Breast epithelium (tissue), 4 donors: Measurements from ENCODE around the gene RELT. TPM values are rescaled to one million over a fixed set of nuclear protein-coding genes. Genes with fewer than 3 reads are reported as not detected.

Experiments used
- DNase-seq, 2 donors: peaks; one replicate each; pipeline ENCODE4 v3.0.0-alpha.2; 2019; ENCODE audit warnings: low spot score in 2 of 2
- H3K27ac ChIP-seq, 2 donors: fragments of 200-600 bp; sonication (generic) in 1 of 2; one replicate each; pipeline ENCODE4 v1.5.1; 2016 to 2019; ENCODE audit warnings: mild to moderate bottlenecking in 1 of 2
- H3K27me3 ChIP-seq, 2 donors: fragments of 200-600 bp; sonication (generic) in 1 of 2; one replicate each; pipeline versions ENCODE4 v1.5.1 to v1.6.0; 2017 to 2019; ENCODE audit warnings: control low read depth in 1 of 2, mild to moderate bottlenecking in 1 of 2
- H3K36me3 ChIP-seq: fragments of 200-600 bp; one replicate; pipeline ENCODE4 v1.5.1; 2019
- H3K4me1 ChIP-seq, 2 donors: fragments of 200-600 bp; sonication (generic); one replicate each; pipeline ENCODE4 v1.5.1; 2016 to 2019; ENCODE audit warnings: control low read depth in 1 of 2
- H3K4me3 ChIP-seq, 3 donors: fragments of 200-600 bp; sonication (generic); 1 replicate in 2 of 3; 2 replicates in 1 of 3; pipeline ENCODE4 v1.5.1; 2016 to 2019; ENCODE audit warnings: mild to moderate bottlenecking in 3 of 3, moderate library complexity in 2 of 3
- H3K9me3 ChIP-seq, 2 donors: fragments of 200-600 bp; sonication (generic) in 1 of 2; one replicate each; pipeline ENCODE4 v1.5.1; 2016 to 2019; ENCODE audit warnings: control low read depth in 1 of 2
- CTCF ChIP-seq, 3 donors: fragments of 450-650 bp; IDR thresholded peaks; one replicate each; pipeline ENCODE4 v1.5.1; 2016 to 2017; ENCODE audit warnings: antibody characterized with exemption in 3 of 3, mild to moderate bottlenecking in 3 of 3, moderate library complexity in 3 of 3
- POLR2A ChIP-seq: fragments of 450-650 bp; IDR thresholded peaks from one replicate; pipeline ENCODE4 v1.6.1; 2016; ENCODE audit warnings: antibody characterized with exemption, mild to moderate bottlenecking, moderate library complexity
- POLR2AphosphoS5 ChIP-seq, 3 donors: sonication (generic); formaldehyde crosslinking; IDR thresholded peaks; one replicate each; pipeline ENCODE4 v1.6.1; 2017; ENCODE audit warnings: antibody characterized with exemption in 3 of 3
- intact Hi-C: fragments of 100-400 bp; cut with DNase I; formaldehyde crosslinking; loops from one replicate; pipeline ENCODE4 v1.15.1; 2023; ENCODE audit warnings: low total_unique reads
- total RNA-seq, 3 donors: library from RNA; depleted of rRNA; stranded (reverse); fragments of >200 nt; gene quantifications; one replicate each; pipeline ENCODE4 v1.1.0, GENCODE V29; 2016

The RELT gene
- total RNA-seq, 3 donors from 2014 or later: 2.2 to 3.7 (median 2.3) TPM

- Histone ChIP-seq H3K27ac (no peak overlapping the region), H3K4me3 (no peak overlapping the region), H3K9me3 (no peaks in the 10 kb centered on the region), H3K36me3 (no peaks in the 10 kb centered on the region), H3K27me3 (no peaks in the 10 kb centered on the region), H3K4me1 (no peaks in the 10 kb centered on the region)
- DNase-seq: no peak
- intact Hi-C loops: loop anchor here (2.0 kb wide), 1 partner anchor 15 kb away; the partner anchor contains the start of gene RELT
- TF ChIP-seq POLR2AphosphoS5 (IDR thresholded peaks at IDR 0.05): no peak
- TF ChIP-seq CTCF (IDR thresholded peaks at IDR 0.05): no peak
- TF ChIP-seq POLR2A: no peak
Measured at GRCh38 chr11:73391665-73392064, 15.5 kb downstream of the RELT start.

GRCh38 chr11:73392108-73393010 is 16.2 kb downstream of the RELT start:
- Histone ChIP-seq H3K4me1 (no peaks in the 10 kb centered on the region), H3K27me3 (no peaks in the 10 kb centered on the region), H3K36me3 (no peaks in the 10 kb centered on the region), H3K9me3 (no peaks in the 10 kb centered on the region), H3K4me3 (no peak overlapping the region), H3K27ac (no peak overlapping the region)
- DNase-seq: no peak
- no peak for TF ChIP-seq POLR2A
- no peak for TF ChIP-seq CTCF (IDR thresholded peaks at IDR 0.05)
- TF ChIP-seq POLR2AphosphoS5 (IDR thresholded peaks at IDR 0.05): no peak
- intact Hi-C loops: loop anchor here (2.0 kb wide), 1 partner anchor 16 kb away; the partner anchor contains the start of gene RELT

GRCh38 chr11:73393011-73393380 is 16.8 kb downstream of the RELT start:
- no peaks in the 10 kb centered on the region for H3K36me3 ChIP-seq
- intact Hi-C loops: loop anchor here (2.0 kb wide), 1 partner anchor 16 kb away; the partner anchor contains the start of gene RELT
- no peak for DNase-seq
- no peak overlapping the region for H3K4me3 ChIP-seq
- no peaks in the 10 kb centered on the region for H3K27me3 ChIP-seq
- no peak for TF ChIP-seq CTCF (IDR thresholded peaks at IDR 0.05)
- no peak for TF ChIP-seq POLR2A
- no peak for TF ChIP-seq POLR2AphosphoS5 (IDR thresholded peaks at IDR 0.05)
- no peaks in the 10 kb centered on the region for H3K9me3 ChIP-seq
- no peaks in the 10 kb centered on the region for H3K4me1 ChIP-seq
- no peak overlapping the region for H3K27ac ChIP-seq

- no peaks in the 10 kb centered on the region for H3K36me3 ChIP-seq
- H3K4me1 ChIP-seq: no peaks in the 10 kb centered on the region
- H3K4me3 ChIP-seq: no peak overlapping the region
- no peaks in the 10 kb centered on the region for H3K9me3 ChIP-seq
- TF ChIP-seq CTCF (IDR thresholded peaks at IDR 0.05) (peak; percentile 18 to 85 (median 79)), POLR2AphosphoS5 (IDR thresholded peaks at IDR 0.05) (no peak)
- peak; percentile 37 to 78 for DNase-seq
- no peaks in the 10 kb centered on the region for H3K27me3 ChIP-seq
- no peak overlapping the region for H3K27ac ChIP-seq
- intact Hi-C loops: loop anchor here (2.0 kb wide), 1 partner anchor 17 kb away; the partner anchor contains the start of gene RELT
Measured at GRCh38 chr11:73393479-73394415, 17.5 kb downstream of the RELT start.
